Thoracic aorta (tissue), 2 donors: ENCODE measurements around the gene DRAM1. TPM values are rescaled to one million over a fixed set of nuclear protein-coding genes. Genes with fewer than 3 reads are reported as not detected.
A peak's percentile ranks its signal among the peaks of the same experiment; 100 is the strongest.

Experiments
- ATAC-seq: fragments of 150-250 bp; one replicate; pipeline ENCODE4 v1.8.0; 2017; ENCODE audit warnings: low read depth; ENCODE audit not compliant: insufficient number of reproducible peaks, low FRiP score
- DNase-seq: peaks from one replicate; pipeline ENCODE4 v3.0.0-alpha.2; 2020; ENCODE audit warnings: low spot score
- H3K27ac ChIP-seq, 2 donors: fragments of 200-600 bp; sonication (generic); 1 replicate in 1 of 2; 2 replicates in 1 of 2; pipeline ENCODE4 v1.5.1; 2016; ENCODE audit warnings: mild to moderate bottlenecking in 2 of 2, moderate library complexity in 2 of 2
- H3K27me3 ChIP-seq: fragments of 200-600 bp; sonication (generic); replicated peaks from 2 replicates; pipeline ENCODE4 v1.6.0; 2016; ENCODE audit warnings: mild to moderate bottlenecking; ENCODE audit not compliant: insufficient read depth
- H3K36me3 ChIP-seq: fragments of 200-600 bp; sonication (generic); one replicate; pipeline ENCODE4 v1.5.1; 2016
- H3K4me1 ChIP-seq, 2 donors: fragments of 200-600 bp; sonication (generic); 1 replicate in 1 of 2; 2 replicates in 1 of 2; pipeline versions ENCODE4 v1.5.1 to v1.6.0; 2016; ENCODE audit warnings: low read depth in 2 of 2, mild to moderate bottlenecking in 1 of 2; ENCODE audit not compliant: control insufficient read depth in 1 of 2
- H3K4me3 ChIP-seq: fragments of 200-600 bp; sonication (generic); 2 replicates; pipeline ENCODE4 v1.5.1; 2016; ENCODE audit warnings: mild to moderate bottlenecking
- H3K9me3 ChIP-seq: fragments of 200-600 bp; sonication (generic); 2 replicates; pipeline ENCODE4 v1.5.1; 2016
- CTCF ChIP-seq: fragments of 200-600 bp; sonication (generic); IDR thresholded peaks from one replicate; pipeline ENCODE4 v1.5.1; 2019; ENCODE audit warnings: antibody characterized with exemption
- total RNA-seq, 2 donors: library from RNA; depleted of rRNA; stranded (reverse); fragments of >200 nt; gene quantifications; one replicate each; pipeline versions ENCODE4 v1.1.0 to v1.2.3, GENCODE V29; 2016

DRAM1 gene
- total RNA-seq = 10 to 100 TPM; 24.2 to 35.3 TPM

GRCh38 chr12:101876861-101877805 is at the start of gene DRAM1:
TSS of gene DRAM1 (plus strand) at chr12:101877580. CDS start at chr12:101877790, 210 bp downstream.
- TF ChIP-seq CTCF = peak; percentile 16
- no peaks in the 10 kb centered on the region for H3K27me3 ChIP-seq
- peak; percentile 66 for DNase-seq
- peak within 1 kb of the TSS; percentile 96 to 97 for H3K27ac ChIP-seq
- H3K9me3 ChIP-seq = no peaks in the 10 kb centered on the region
- H3K4me3 ChIP-seq = peak within 1 kb of the TSS; percentile 83
- peaks cover 3 to 10% of the 10 kb centered on the region in 2 donors for H3K4me1 ChIP-seq
- peak; percentile 68 for ATAC-seq
- no peaks in the 10 kb centered on the region for H3K36me3 ChIP-seq

- Histone ChIP-seq H3K27ac (no peak overlapping the region), H3K4me3 (no peak overlapping the region), H3K36me3 (no peaks in the 10 kb centered on the region), H3K4me1 (peaks cover 0 to 29% of the 10 kb centered on the region in 2 donors), H3K9me3 (no peaks in the 10 kb centered on the region), H3K27me3 (no peaks in the 10 kb centered on the region)
- no peak for TF ChIP-seq CTCF
- no peak for DNase-seq
- no peak for ATAC-seq
Observed at GRCh38 chr12:101828463-101829196, 48.8 kb upstream of the DRAM1 start.

GRCh38 chr12:101829639-101830366 is 47.6 kb upstream of the DRAM1 start:
- peak overlapping the region; percentile 98 for H3K4me3 ChIP-seq
- DNase-seq (no peak), ATAC-seq (no peak)
- H3K4me1 ChIP-seq = peaks cover 0 to 24% of the 10 kb centered on the region in 2 donors
- no peaks in the 10 kb centered on the region for H3K27me3 ChIP-seq
- H3K36me3 ChIP-seq = no peaks in the 10 kb centered on the region
- H3K27ac ChIP-seq = peak overlapping the region; percentile 49 to 59
- no peak for TF ChIP-seq CTCF
- H3K9me3 ChIP-seq = no peaks in the 10 kb centered on the region

GRCh38 chr12:101830367-101831325 is 46.7 kb upstream of the DRAM1 start, which contains the start of gene GNPTAB:
TSS of gene GNPTAB (minus strand) at chr12:101830959. CDS start at chr12:101830675, 284 bp downstream.
- no peaks in the 10 kb centered on the region for H3K27me3 ChIP-seq
- no peaks in the 10 kb centered on the region for H3K9me3 ChIP-seq
- H3K36me3 ChIP-seq = no peaks in the 10 kb centered on the region
- ATAC-seq (peak; percentile 98), DNase-seq (peak; percentile 70)
- H3K4me3 ChIP-seq = peak within 1 kb of the TSS; percentile 98
- peak; percentile 67 for TF ChIP-seq CTCF
- peaks cover 0 to 24% of the 10 kb centered on the region in 2 donors for H3K4me1 ChIP-seq
- H3K27ac ChIP-seq = peak within 1 kb of the TSS; percentile 49 to 59
